ENCODE results near the gene ZNF181. TPM values are rescaled to one million over a fixed set of nuclear protein-coding genes. Genes with fewer than 3 reads are reported as not detected.

The ZNF181 gene
- total RNA-seq, 1 experiment from 2014 or later = 11.5 TPM

DNA sequence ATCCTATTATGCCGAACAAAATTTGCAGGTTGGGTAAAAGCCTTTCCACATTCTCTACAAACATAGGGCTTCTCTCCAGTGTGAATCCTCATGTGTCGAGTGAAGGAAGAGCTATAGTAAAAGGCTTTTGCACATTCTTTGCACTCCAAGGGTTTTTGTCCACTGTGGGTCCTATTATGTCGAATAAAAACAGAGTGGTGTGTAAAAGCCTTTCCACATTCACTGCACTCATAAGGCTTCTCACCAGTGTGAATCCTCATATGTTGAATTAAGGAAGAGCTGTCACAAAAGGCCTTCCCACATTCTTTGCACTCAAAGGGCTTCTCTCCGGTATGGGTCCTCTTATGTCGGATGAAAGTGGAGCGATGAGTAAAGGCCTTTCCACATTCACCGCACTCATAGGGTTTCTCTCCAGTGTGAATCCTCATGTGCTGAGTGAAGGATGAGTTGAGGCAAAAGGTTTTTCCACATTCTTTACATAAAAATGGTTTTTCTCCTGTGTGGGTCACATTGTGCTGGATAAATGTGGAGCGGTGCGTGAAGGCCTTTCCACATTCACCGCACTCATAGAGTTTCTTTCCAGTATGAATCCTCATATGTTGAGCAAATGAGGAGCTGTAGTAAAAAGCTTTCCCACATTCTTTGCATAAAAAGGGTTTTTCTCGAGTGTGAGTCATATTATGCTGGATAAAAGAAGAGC lies 25.3 kb downstream of the ZNF181 start:
- Histone ChIP-seq H3K27me3 (ENCODE audit: control insufficient read depth, insufficient read depth, low read length) (no peaks in the 10 kb centered on the region), H3K4me1 (ENCODE audit: control insufficient read depth, insufficient read depth, low read length) (no peaks in the 10 kb centered on the region), H3K36me3 (ENCODE audit: control insufficient read depth, insufficient read depth, low read length) (no peaks in the 10 kb centered on the region), H3K4me3 (ENCODE audit: low read depth in 2 of 2, low read length in 2 of 2) (no peak overlapping the region), H3K27ac (ENCODE audit: low read length) (no peak overlapping the region), H3K9me3 (ENCODE audit: control insufficient read depth, insufficient read depth, low read depth, low read length) (peaks cover 90% of the 10 kb centered on the region)
- TF ChIP-seq SIN3A (IDR thresholded peaks at IDR 0.05; ENCODE audit: borderline replicate concordance, insufficient read depth, low read depth, low read length) (no peak), REST (IDR thresholded peaks at IDR 0.05; ENCODE audit: insufficient read depth in 1 of 2, low read depth in 2 of 2, low read length in 1 of 2) (no peak), TCF7L2 (IDR thresholded peaks at IDR 0.05; ENCODE audit: low read depth, low read length) (no peak), POLR2AphosphoS5 (IDR thresholded peaks at IDR 0.05; ENCODE audit: low read depth, low read length) (no peak), CTCF (IDR thresholded peaks at IDR 0.05) (no peak)
- in situ Hi-C loops (cut with HindIII; ENCODE audit: low pct_unique_long_range_greater_than_20kb, low sequenced_read_pairs) = no loop called here
- ChIA-PET CTCF (no interaction called here), POLR2A (interaction anchor here (0.6 kb wide), 1 partner anchor 236 kb away, joined by 4 read pairs; no protein-coding TSS in a partner anchor)
- DNase-seq (ENCODE audit: low read depth, low spot score) (no peak), ATAC-seq (no peak)
- BruUV-seq (replicated peaks) = no TSS peak
- intact Hi-C loops (cut with micrococcal nuclease; ENCODE audit: unreplicated experiment) = no loop called here

DNA sequence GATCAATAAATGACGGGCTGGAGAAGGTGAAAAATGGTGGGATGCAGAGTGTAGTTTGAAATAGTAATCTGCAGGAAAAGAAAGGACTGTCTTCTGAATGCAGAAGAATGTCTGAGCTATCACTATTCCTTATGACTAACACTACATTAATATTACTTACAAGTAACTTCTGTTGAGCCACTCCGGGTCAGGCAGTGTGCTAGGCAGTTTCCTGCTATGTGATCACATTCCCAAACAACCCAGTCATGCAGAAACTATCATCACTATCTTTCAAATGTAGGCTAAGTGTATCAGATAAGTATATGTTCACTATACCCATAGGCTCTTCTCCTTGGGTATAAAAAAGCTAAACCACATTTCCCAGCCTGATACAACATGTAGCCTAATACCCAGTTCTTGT lies 32.3 kb downstream of the ZNF181 start:
- Histone ChIP-seq H3K4me3 (ENCODE audit: low read depth in 2 of 2, low read length in 2 of 2) (no peak overlapping the region), H3K27ac (ENCODE audit: low read length) (no peak overlapping the region), H3K9me3 (ENCODE audit: control insufficient read depth, insufficient read depth, low read depth, low read length) (peaks cover 37% of the 10 kb centered on the region), H3K4me1 (ENCODE audit: control insufficient read depth, insufficient read depth, low read length) (no peaks in the 10 kb centered on the region), H3K36me3 (ENCODE audit: control insufficient read depth, insufficient read depth, low read length) (no peaks in the 10 kb centered on the region), H3K27me3 (ENCODE audit: control insufficient read depth, insufficient read depth, low read length) (no peaks in the 10 kb centered on the region)
- no peak for TF ChIP-seq REST (IDR thresholded peaks at IDR 0.05; ENCODE audit: insufficient read depth in 1 of 2, low read depth in 2 of 2, low read length in 1 of 2)
- TF ChIP-seq SIN3A (IDR thresholded peaks at IDR 0.05; ENCODE audit: borderline replicate concordance, insufficient read depth, low read depth, low read length) = no peak
- TF ChIP-seq TCF7L2 (IDR thresholded peaks at IDR 0.05; ENCODE audit: low read depth, low read length) = no peak
- no peak for TF ChIP-seq POLR2AphosphoS5 (IDR thresholded peaks at IDR 0.05; ENCODE audit: low read depth, low read length)
- TF ChIP-seq CTCF (IDR thresholded peaks at IDR 0.05) = no peak
- CTCF ChIA-PET = no interaction called here
- in situ Hi-C loops (cut with HindIII; ENCODE audit: low pct_unique_long_range_greater_than_20kb, low sequenced_read_pairs) = no loop called here
- no TSS peak for BruUV-seq (replicated peaks)
- DNase-seq (ENCODE audit: low read depth, low spot score) (no peak), ATAC-seq (no peak)
- intact Hi-C loops (cut with micrococcal nuclease; ENCODE audit: unreplicated experiment) = no loop called here
- POLR2A ChIA-PET = interaction anchor here (0.7 kb wide), 1 partner anchor 239 kb away, joined by 4 read pairs; no protein-coding TSS in a partner anchor
